Astrocyte of the spinal cord (primary cell): ENCODE measurements around the gene PRR5L.

ENCODE experiments used
- DNase-seq: peaks from one replicate; pipeline ENCODE4 v3.0.0; 2011; ENCODE audit warnings: low read depth, low spot score
- H3K4me3 ChIP-seq: 2 replicates; pipeline ENCODE4 v1.5.1; 2011; ENCODE audit warnings: low read depth, mild to moderate bottlenecking, low read length, moderate library complexity
- in situ Hi-C: cut with HindIII; loops from 2 replicates; pipeline ENCODE4 v1.10.0; 2017; ENCODE audit warnings: low sequenced_read_pairs
- TF ChIP-seq, protein P1 (sequence below): IDR thresholded peaks from 2 replicates; pipeline ENCODE4 v1.5.1; 2012; ENCODE audit warnings: low read depth, mild to moderate bottlenecking, low read length, inconsistent platforms

Gene PRR5L

DNA sequence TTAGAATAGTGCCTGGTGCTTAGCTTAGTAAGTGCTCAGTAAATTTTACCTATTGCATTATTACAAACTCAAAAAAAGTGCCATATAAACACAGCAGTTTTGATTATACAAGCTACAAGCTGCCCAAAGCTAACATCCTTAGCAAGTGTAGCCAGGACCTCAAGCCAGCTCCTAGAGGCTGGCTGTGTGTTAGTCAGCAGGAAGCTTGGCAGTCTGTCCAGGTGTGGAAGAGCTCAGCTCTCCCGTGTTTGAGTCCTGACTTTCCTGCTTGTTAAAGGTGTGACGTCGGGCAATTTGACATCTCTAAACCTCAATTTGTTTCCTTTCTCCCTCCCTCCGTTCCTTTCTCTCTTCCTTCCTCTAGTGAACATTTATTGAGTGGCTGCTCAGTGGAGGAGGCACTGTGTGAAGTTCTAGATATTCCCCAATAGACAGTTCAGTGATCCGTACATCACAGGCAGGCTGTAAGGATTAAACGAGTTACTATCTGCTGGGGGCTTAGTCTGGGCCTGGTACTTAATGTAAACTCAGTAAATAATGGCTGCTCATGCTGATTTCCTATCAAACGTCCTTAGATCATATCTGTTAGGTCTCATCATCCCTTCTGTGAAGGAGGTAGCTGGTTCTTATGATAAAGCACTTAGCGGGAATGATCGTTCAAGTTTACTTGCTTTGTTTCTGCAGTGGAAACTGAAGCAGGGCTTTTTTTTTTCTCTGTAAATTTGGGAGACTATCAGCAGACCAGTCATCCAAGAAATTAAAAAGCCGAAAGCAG, 68.7 kb downstream of the PRR5L start:
- DNase-seq = peak; percentile 34
- in situ Hi-C loops = no loop called here
- TF ChIP-seq, protein P1, sequence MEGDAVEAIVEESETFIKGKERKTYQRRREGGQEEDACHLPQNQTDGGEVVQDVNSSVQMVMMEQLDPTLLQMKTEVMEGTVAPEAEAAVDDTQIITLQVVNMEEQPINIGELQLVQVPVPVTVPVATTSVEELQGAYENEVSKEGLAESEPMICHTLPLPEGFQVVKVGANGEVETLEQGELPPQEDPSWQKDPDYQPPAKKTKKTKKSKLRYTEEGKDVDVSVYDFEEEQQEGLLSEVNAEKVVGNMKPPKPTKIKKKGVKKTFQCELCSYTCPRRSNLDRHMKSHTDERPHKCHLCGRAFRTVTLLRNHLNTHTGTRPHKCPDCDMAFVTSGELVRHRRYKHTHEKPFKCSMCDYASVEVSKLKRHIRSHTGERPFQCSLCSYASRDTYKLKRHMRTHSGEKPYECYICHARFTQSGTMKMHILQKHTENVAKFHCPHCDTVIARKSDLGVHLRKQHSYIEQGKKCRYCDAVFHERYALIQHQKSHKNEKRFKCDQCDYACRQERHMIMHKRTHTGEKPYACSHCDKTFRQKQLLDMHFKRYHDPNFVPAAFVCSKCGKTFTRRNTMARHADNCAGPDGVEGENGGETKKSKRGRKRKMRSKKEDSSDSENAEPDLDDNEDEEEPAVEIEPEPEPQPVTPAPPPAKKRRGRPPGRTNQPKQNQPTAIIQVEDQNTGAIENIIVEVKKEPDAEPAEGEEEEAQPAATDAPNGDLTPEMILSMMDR = no peak
- H3K4me3 ChIP-seq = no peak overlapping the region

DNA sequence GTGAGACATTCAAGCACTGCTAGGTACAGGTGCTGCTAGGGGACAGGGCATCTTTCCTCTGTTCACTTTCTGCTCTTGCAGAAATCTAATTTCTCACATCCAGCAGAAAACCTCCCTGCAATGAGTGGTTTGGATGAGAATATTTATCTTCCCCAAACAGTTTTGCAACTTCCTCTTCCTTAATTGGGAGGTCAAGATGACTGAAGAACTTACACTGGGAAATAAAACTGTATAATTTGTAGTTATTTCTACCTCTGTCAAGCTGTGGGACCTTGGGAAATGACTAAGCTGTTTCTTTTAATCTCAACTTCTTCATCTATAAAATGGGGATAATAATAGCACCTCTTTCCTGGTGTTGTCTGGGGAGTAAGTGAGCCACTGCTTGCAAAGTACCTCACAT, 69.8 kb downstream of the PRR5L start:
- TF ChIP-seq, protein P1 = no peak
- no peak overlapping the region for H3K4me3 ChIP-seq
- in situ Hi-C loops = no loop called here
- DNase-seq = no peak

DNA sequence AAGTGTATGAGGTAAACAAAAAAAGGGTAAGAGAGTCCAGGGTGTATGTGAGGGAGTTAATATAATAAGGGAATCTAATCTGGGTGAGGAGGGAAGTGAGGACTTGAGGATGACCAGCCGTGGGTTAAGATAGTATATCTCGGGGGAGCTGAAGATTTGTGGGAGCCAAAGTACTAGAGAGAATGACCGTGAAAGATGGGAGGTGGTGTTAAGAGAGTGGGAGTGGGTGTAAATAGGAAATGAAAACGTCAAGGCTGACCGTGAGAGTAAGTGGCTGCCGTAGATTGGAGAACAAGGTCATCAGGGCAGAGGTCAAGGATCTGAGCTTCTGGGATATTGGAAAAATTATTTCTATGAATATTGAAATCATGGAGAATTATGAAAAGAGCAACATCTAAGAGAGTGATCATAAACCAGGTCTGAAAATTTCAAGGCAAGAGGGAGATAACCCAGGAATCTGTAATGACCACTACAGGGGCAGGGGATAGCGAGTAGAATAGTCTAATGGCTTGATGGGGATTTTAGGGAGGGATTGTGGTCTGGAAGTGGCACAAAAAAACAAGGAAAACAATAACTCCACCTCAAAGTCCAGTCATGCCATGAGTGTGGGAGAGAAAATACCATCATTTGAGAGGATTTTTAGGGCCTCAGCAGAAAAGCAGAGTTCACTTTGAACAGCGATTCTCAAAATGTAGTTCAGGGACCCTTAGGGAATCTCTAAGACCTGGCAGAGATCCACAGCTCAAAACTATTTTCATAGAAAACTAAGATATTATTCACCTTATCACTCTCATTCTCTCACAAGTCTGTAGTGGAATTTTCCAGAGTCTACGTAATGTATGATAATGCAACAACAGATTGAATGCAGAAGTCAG, 72.0 kb downstream of the PRR5L start:
- no peak overlapping the region for H3K4me3 ChIP-seq
- no peak for DNase-seq
- in situ Hi-C loops = no loop called here
- TF ChIP-seq, protein P1 = no peak

DNA sequence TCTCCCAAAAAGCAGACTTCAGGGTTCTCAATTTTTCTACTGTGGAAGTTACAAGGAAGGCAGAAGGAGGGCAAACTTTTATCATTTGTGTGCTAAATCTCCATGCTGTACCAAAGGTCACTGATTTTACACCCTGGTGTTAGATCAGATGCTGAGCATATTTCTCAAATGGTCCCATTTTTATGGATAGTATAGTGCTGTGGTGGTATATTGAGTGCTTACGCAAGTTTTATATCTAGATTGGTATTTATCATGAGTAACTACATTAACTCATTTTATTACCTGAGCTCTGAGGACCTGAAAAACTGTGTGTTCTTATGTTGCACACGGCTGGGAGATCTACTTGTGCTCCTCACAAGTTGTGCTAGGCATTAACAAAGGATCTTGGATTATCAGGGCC, 75.1 kb downstream of the PRR5L start:
- in situ Hi-C loops = no loop called here
- DNase-seq = no peak
- TF ChIP-seq, protein P1 = no peak
- H3K4me3 ChIP-seq = no peak overlapping the region

DNA sequence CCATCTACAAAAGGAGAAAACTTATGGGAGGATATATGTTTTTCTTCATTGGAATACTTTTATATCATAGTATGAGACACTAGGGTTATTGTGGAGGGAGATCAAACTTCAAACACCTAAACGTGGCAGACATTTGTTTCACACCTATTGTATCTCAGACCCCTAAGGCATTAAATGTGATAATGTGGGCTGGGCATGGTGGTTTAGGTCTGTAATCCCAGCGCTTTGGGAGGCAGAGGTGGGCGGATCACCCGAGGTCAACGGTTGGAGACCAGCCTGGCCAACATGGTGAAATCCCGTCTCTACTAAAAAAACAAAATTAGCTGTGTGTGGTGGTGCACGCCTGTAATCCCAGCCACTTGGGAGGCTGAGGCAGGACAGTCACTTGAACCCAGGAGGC, 75.5 kb downstream of the PRR5L start:
- in situ Hi-C loops = no loop called here

DNA sequence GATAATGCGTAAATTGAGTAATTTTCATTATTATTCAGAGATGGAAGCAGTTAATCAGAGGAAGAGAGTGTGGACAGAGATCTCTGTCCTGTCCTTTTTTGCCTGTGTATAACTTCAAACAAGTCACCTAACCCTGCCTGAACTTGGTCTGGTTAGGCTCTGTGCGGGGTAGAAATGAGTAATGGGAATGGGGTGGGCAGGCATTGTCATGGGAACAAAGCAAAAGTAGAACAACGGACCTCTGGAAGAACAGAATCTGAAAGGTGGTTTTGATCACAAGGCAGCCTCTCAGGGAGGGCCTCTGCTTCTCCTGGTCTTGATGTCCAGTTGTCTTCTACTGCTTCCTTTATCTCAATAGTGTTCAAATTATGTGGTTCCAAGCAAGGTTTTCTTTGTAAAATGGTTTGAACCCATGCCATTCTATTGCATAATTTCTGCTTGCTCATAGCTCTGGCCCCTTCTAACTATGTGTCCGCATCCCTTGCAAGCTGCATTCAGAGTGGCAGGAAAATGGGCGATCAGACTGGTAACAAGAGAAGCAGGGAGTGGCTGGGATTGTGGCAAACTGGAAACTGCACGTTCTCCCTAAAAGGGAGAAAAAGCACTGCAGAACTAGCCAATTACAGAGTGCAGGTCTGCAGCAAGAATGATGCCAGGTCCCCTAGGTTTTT, 76.1 kb downstream of the PRR5L start:
- TF ChIP-seq, protein P1 = no peak
- in situ Hi-C loops = no loop called here
- peak; percentile 89 for DNase-seq
- no peak overlapping the region for H3K4me3 ChIP-seq

More for the DNA sequence above, 75.5 kb downstream of the PRR5L start:
- TF ChIP-seq, protein P1 = no peak
- DNase-seq = no peak
- no peak overlapping the region for H3K4me3 ChIP-seq
